Stomach (tissue), 9 donors: Measurements from ENCODE around the gene GALNT18. TPM values are rescaled to one million over a fixed set of nuclear protein-coding genes. Genes with fewer than 3 reads are reported as not detected.

Source experiments
- DNase-seq, 2 donors: peaks; one replicate each; pipeline versions ENCODE4 v3.0.0 to v3.0.0-alpha.2; 2013 to 2019
- H3K27ac ChIP-seq, 5 donors: fragments of 200-600 bp in 4 of 5; sonication (generic) in 4 of 5; one replicate each; pipeline ENCODE4 v1.5.1; 2013 to 2019; ENCODE audit warnings: mild to moderate bottlenecking in 1 of 5, moderate library complexity in 1 of 5
- H3K27me3 ChIP-seq, 3 donors: fragments of 200-600 bp; sonication (generic); one replicate each; pipeline ENCODE4 v1.5.1; 2017 to 2019; ENCODE audit warnings: mixed run types in 1 of 3
- H3K36me3 ChIP-seq, 4 donors: fragments of 200-600 bp; sonication (generic); 1 replicate in 3 of 4; 2 replicates in 1 of 4; pipeline ENCODE4 v1.5.1; 2016 to 2019
- H3K4me1 ChIP-seq, 4 donors: fragments of 200-600 bp; sonication (generic); one replicate each; pipeline ENCODE4 v1.5.1; 2016 to 2019
- H3K4me3 ChIP-seq, 4 donors: fragments of 200-600 bp; sonication (generic) in 3 of 4; one replicate each; pipeline ENCODE4 v1.5.1; 2016 to 2019; ENCODE audit warnings: mild to moderate bottlenecking in 1 of 4
- H3K9me3 ChIP-seq, 4 donors: fragments of 200-600 bp; sonication (generic); one replicate each; pipeline ENCODE4 v1.5.1; 2016 to 2019
- EP300 ChIP-seq: sonication (generic); formaldehyde crosslinking; IDR thresholded peaks from one replicate; pipeline ENCODE4 v1.6.1; 2017; ENCODE audit warnings: antibody characterized with exemption
- POLR2A ChIP-seq, 4 donors: fragments of 450-650 bp; IDR thresholded peaks; one replicate each; pipeline ENCODE4 v1.6.1; 2016; ENCODE audit warnings: antibody characterized with exemption in 4 of 4, control low read depth in 2 of 4, mild to moderate bottlenecking in 1 of 4, moderate library complexity in 1 of 4
- POLR2AphosphoS5 ChIP-seq, 3 donors: sonication (generic); formaldehyde crosslinking; IDR thresholded peaks; one replicate each; pipeline ENCODE4 v1.6.1; 2016; ENCODE audit warnings: antibody characterized with exemption in 3 of 3
- WGBS, 5 donors: extraction: QIAGEN DNeasy Blood & Tissue Kit in 3 of 5; methylation state at CpG; one replicate each; pipeline versions ENCODE4 v1.1.5 to v1.1.7; 2013 to 2018; 5-methylcytosine and 5-hydroxymethylcytosine counted together
- intact Hi-C: fragments of 100-400 bp; cut with DNase I; formaldehyde crosslinking; loops from one replicate; pipeline ENCODE4 v1.15.1; 2023; ENCODE audit warnings: low total_unique reads
- polyA plus RNA-seq, 3 donors: library from polyadenylated mRNA; stranded (reverse); fragments of 200-250 nt; gene quantifications; one replicate each; pipeline ENCODE4 v1.2.3, GENCODE V29; 2013
- total RNA-seq, 5 donors: library from RNA; depleted of rRNA; stranded (reverse); fragments of >200 nt; gene quantifications; one replicate each; pipeline versions ENCODE4 v1.1.0 to v1.2.3, GENCODE V29; 2014 to 2016
- TF ChIP-seq, protein P1 (sequence below), 7 experiments: fragments of 450-650 bp in 4 of 7; fragments of 200-600 bp in 3 of 7; sonication (generic) in 3 of 7; IDR thresholded peaks; one replicate each; pipeline ENCODE4 v1.5.1; 2016 to 2019; ENCODE audit warnings: antibody characterized with exemption in 7 of 7, control low read depth in 2 of 7, mild to moderate bottlenecking in 1 of 7
- donor health status: healthy with polysubstance abuse.
- donor health status: Bipolar disorder and iron deficiency.
- donor health status: healthy.

Gene GALNT18
- total and polyA plus RNA-seq, 8 donors, result 0.58 to 16.1 (median 2.7) TPM

DNA sequence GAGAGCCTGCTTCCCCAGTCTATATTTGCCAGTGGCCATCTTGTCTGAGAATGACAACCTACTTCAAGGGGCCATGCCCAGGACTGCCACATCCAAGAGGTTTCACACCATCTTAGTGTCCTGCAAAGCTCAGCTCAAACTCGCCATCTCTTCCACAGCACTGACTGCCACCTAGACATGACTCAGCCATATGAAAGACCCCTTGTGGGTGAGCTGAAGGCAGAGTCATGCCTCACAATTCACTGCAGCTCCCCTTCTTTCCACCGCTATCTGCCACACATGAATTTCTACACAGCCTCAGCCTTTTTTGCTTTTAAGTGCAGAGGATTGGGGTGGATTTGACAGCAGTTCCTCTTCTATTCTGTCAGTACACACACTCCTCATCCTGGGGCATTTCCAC is 127.5 kb downstream of the GALNT18 start:
- intact Hi-C loops, result no loop called here
- 83 to 90% (median 85%) methylated on average over 2 of the region's 2 CpGs for WGBS, 5 donors
- DNase-seq, result no peak
- TF ChIP-seq POLR2AphosphoS5 (IDR thresholded peaks at IDR 0.05) (no peak), POLR2A (IDR thresholded peaks at IDR 0.05) (no peak), EP300 (no peak)
- TF ChIP-seq, protein P1, sequence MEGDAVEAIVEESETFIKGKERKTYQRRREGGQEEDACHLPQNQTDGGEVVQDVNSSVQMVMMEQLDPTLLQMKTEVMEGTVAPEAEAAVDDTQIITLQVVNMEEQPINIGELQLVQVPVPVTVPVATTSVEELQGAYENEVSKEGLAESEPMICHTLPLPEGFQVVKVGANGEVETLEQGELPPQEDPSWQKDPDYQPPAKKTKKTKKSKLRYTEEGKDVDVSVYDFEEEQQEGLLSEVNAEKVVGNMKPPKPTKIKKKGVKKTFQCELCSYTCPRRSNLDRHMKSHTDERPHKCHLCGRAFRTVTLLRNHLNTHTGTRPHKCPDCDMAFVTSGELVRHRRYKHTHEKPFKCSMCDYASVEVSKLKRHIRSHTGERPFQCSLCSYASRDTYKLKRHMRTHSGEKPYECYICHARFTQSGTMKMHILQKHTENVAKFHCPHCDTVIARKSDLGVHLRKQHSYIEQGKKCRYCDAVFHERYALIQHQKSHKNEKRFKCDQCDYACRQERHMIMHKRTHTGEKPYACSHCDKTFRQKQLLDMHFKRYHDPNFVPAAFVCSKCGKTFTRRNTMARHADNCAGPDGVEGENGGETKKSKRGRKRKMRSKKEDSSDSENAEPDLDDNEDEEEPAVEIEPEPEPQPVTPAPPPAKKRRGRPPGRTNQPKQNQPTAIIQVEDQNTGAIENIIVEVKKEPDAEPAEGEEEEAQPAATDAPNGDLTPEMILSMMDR (IDR thresholded peaks at IDR 0.05), result no peak
- H3K4me3 ChIP-seq, result no peak overlapping the region
- H3K27me3 ChIP-seq, result no peaks in the 10 kb centered on the region
- H3K36me3 ChIP-seq, result no peaks in the 10 kb centered on the region
- no peaks in the 10 kb centered on the region for H3K4me1 ChIP-seq
- no peak overlapping the region for H3K27ac ChIP-seq
- no peaks in the 10 kb centered on the region for H3K9me3 ChIP-seq

DNA sequence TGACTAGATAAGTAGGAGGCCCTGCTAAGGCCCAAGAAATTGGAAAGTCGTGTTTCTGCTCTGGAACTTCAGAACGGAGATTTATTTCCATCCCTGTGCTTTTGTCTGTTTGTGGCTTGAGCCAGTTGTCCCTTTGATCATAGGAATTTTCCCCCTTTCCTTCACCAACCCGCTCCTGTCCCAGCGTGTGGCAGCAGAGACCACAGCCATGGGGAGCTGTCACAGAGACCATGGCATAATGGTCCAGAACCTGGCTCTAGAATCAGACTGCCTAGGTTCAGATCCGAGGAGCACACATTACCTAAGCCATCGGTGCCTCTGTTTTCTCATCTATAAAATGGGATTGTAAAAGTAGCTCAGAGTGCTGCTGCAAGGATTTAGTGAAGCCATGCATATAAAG is 128.1 kb downstream of the GALNT18 start:
- intact Hi-C loops, result no loop called here
- 72 to 85% (median 80%) methylated on average over 6 of the region's 6 CpGs for WGBS, 5 donors
- Histone ChIP-seq H3K4me3 (no peak overlapping the region), H3K36me3 (no peaks in the 10 kb centered on the region), H3K27me3 (no peaks in the 10 kb centered on the region), H3K27ac (no peak overlapping the region), H3K9me3 (no peaks in the 10 kb centered on the region), H3K4me1 (no peaks in the 10 kb centered on the region)
- TF ChIP-seq POLR2A (IDR thresholded peaks at IDR 0.05) (no peak), POLR2AphosphoS5 (IDR thresholded peaks at IDR 0.05) (no peak), EP300 (no peak)
- TF ChIP-seq, protein P1 (IDR thresholded peaks at IDR 0.05), result no peak
- no peak for DNase-seq

DNA sequence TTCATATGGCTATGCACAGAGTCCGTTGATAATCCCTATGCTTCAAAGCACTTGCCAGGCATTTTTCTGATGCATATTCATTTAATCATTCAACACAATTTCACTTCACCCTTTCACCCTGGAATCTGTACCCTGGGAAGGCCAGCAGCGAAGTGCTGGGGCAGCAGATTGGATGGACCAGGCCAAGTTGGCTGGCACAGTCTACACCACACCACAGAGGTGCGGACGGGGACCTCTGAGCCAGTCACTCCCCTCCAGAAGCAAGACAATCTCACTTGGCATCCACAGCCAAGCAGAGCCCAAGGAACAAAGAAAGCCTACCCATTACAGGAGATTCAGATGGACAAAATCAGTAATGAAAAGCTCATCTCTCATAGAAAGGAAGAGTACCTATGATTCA is 130.2 kb downstream of the GALNT18 start:
- no peak overlapping the region for H3K4me3 ChIP-seq
- H3K36me3 ChIP-seq, result no peaks in the 10 kb centered on the region
- no peak overlapping the region for H3K27ac ChIP-seq
- no peak for DNase-seq
- WGBS, 5 donors, result 89 to 95% (median 90%) methylated on average over 4 of the region's 4 CpGs
- H3K9me3 ChIP-seq, result no peaks in the 10 kb centered on the region
- intact Hi-C loops, result no loop called here
- H3K27me3 ChIP-seq, result no peaks in the 10 kb centered on the region
- H3K4me1 ChIP-seq, result no peaks in the 10 kb centered on the region
- TF ChIP-seq, protein P1 (IDR thresholded peaks at IDR 0.05), result no peak
- TF ChIP-seq POLR2AphosphoS5 (IDR thresholded peaks at IDR 0.05), result no peak
- TF ChIP-seq EP300, result no peak

DNA sequence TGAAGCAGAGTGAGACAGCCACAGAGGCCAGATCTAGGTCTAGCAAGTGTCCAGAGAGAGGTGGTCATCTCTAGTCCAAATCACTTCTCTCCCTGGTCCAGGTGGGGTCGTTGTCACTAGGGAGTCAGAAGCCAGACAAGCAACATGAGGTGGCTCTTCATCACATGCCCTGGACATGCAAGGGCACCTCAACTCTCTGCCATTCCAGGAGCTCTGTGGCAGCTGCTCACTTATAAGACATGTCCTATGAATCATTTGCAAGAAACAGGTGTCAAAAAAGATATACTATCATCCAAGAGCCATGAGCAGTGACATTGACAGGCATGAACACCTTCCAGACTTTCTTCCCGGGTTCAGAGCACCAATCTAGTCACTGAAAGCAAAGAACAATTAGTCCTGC is 130.8 kb downstream of the GALNT18 start:
- no peak for DNase-seq
- intact Hi-C loops, result no loop called here
- Histone ChIP-seq H3K4me1 (no peaks in the 10 kb centered on the region), H3K27ac (no peak overlapping the region), H3K4me3 (no peak overlapping the region), H3K9me3 (no peaks in the 10 kb centered on the region), H3K36me3 (no peaks in the 10 kb centered on the region), H3K27me3 (no peaks in the 10 kb centered on the region)
- 67 to 90% (median 74%) methylated on average over 2 of the region's 2 CpGs for WGBS, 5 donors
- TF ChIP-seq, protein P1 (IDR thresholded peaks at IDR 0.05), result no peak
- TF ChIP-seq EP300 (no peak), POLR2A (IDR thresholded peaks at IDR 0.05) (no peak), POLR2AphosphoS5 (IDR thresholded peaks at IDR 0.05) (no peak)
